Cardiac fibroblast (primary cell): ENCODE results near the gene VARS2.

Experiments
- DNase-seq, 2 donors: peaks; one replicate each; pipeline versions ENCODE4 v3.0.0 to v3.0.0-alpha.2; 2010; ENCODE audit warnings: low read depth in 2 of 2
- H3K4me3 ChIP-seq, 2 donors: replicated peaks in 1 of 2; 1 replicate in 1 of 2; 2 replicates in 1 of 2; pipeline ENCODE4 v1.5.1; 2011; ENCODE audit warnings: low read depth in 2 of 2, low read length in 2 of 2, mild to moderate bottlenecking in 2 of 2, moderate library complexity in 1 of 2
- CTCF ChIP-seq: IDR thresholded peaks from one replicate; pipeline ENCODE4 v1.5.1; 2011; ENCODE audit warnings: low read depth, mild to moderate bottlenecking, low read length, inconsistent platforms

Gene VARS2

GRCh38 chr6:30974490-30975252 is 60.6 kb downstream of the VARS2 start:
- TF ChIP-seq CTCF: no peak
- no peak for DNase-seq
- no peak overlapping the region for H3K4me3 ChIP-seq
